CD4-positive, alpha-beta T cell treated with Interleukin-21 for 1 hour (primary cell): ENCODE results near the gene RNF123.
"Not testable (repeated sequence)": the region's sequence is repeated elsewhere in the genome, so short reads cannot be mapped to it uniquely, and the experiment has no call there.

Experiments
- DNase-seq: peaks from one replicate; pipeline ENCODE4 v3.0.0-alpha.2; 2020

RNF123 gene

GRCh38 chr3:49721896-49722781, 32.8 kb downstream of the RNF123 start:
- DNase-seq: no peak

DNA sequence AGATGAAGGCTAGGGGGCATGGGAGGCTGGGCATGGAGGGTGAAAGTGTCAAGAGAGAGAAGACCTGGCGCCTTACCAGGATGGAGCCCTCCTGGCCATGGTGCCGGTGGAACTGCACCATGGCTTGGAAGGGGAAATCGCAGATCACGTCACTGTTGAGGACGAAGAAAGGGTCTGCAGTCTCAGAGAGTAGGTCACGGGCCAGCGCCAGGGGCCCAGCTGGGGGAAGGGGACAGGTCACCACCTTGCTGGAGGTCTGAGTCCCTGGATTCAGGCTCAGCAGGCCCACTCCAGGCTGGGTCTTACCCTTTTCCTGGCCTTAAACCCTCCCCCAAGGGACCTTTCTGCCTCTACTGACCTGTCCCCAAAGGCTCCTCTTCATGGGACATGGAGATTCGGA, 33.5 kb downstream of the RNF123 start:
- no peak for DNase-seq

GRCh38 chr3:49723296-49723627, 33.9 kb downstream of the RNF123 start:
- DNase-seq: peak; percentile 67

- peak; percentile 93 for DNase-seq
Observed at GRCh38 chr3:49723628-49724551, 34.5 kb downstream of the RNF123 start, which contains the start of gene GMPPB. TSS of gene GMPPB (minus strand) at chr3:49723951. CDS start at chr3:49723726, 225 bp downstream.

DNA sequence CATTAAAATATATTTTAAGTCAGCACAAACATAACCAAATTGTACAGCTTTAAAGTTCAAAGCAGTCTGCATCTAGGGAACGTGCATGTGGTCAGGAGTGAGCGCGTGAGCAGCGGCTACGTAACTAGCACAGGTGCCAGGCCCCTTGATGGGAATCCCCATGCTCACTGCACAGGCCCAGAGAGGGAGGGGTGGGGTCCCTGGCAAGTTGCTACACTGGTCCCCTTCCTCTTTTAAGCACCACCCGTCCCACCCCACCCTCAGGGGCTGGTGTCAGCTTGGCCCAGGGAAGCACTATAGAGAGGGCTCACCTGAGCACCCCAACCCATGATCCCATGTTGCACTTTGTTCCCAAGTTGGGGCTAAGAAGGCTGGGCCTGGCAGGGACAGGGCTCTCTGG, 35.2 kb downstream of the RNF123 start:
- peak; percentile 62 for DNase-seq

GRCh38 chr3:49725906-49726681, 36.7 kb downstream of the RNF123 start:
- DNase-seq: no peak

- no peak for DNase-seq
Observed at GRCh38 chr3:49727154-49727923, 38.0 kb downstream of the RNF123 start.

DNA sequence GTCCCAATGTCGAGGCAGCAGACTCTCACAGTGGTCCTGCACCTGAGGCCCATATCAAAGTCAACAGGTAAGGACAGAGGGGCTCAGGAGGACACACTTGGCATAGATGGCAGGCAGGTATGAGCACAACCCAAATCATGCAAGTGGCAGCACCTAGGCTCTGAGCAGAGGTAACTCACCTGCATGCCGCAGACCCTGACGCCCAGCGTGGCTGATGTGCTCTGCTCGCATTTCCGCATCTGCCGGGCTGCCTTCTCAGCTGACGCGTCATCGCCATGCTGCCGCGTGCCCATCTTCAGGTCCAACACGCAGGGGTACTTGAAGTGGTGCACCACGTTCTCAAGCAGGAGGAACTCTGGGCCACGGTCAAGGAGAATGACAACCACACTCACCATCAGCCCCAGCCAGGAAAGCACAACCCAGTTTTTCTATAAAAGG, 38.6 kb downstream of the RNF123 start:
- no peak for DNase-seq

DNA sequence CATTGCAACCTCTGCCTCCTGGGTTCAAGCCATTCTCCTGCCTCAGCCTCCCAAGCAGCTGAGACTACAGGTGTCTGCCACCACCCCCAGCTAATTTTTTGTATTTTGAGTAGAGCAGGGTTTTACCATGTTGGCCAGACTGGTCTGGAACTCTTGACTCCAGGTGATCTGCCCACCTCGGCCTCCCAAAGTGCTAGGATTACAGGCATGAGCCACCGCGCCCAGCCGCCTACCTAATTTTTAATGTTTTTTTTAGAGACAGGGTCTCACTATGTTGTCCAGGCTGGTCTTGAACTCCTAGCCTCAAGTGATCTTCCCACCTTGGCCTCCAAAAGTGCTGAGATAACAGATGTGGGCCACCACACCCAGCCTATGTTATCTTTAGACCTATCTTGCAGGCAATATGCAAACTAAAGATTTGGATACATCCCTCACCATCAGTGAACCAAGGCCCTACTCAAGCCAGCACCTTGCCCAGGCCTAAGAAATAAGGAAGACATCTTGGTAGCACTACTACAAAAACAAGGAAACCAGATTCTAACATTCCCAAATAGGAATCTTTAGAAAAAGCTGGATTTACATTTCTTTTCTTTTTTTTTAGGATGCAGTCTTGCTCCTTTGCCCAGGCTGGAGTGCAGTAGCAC, 40.7 kb downstream of the RNF123 start:
- DNase-seq: no peak

DNA sequence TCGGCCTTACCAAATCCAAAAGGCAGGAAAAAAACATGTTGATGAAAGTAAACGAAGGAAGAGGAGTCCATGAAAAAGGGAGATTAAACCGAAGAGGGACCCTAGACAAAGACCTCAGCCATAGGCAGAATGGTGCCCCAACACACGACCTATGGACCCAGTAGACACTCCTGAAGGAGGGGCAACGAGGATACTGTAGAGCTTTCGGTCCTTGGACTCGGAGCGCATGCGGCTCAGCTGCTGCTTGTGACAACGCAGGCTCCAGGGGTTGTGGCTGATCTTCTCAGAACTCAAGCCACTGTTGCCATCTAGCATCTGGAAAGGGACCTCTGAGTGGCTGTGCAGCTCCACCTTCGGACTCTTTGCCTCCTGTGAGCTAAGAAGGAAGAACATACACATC, 43.2 kb downstream of the RNF123 start:
- DNase-seq: no peak

DNA sequence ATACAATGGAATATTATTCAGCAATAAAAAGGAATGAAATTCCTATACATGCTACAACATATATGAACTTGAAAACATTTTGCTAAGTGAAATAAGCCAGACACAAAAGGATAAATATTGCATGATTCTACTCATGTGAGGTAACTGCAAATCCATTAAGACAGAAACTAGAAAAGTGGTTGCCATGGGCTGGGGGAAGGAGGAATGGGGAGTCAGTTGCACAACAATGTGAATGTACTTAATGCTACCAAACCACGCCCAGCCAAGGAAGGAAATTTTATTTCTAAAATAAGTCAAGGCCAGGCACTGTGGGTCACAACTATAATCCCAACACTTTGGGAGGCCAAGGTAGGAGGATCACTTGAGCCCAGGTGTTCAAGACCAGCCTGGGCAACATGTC, 44.2 kb downstream of the RNF123 start:
- no peak for DNase-seq

GRCh38 chr3:49734752-49735151, 45.4 kb downstream of the RNF123 start:
- no peak for DNase-seq

DNA sequence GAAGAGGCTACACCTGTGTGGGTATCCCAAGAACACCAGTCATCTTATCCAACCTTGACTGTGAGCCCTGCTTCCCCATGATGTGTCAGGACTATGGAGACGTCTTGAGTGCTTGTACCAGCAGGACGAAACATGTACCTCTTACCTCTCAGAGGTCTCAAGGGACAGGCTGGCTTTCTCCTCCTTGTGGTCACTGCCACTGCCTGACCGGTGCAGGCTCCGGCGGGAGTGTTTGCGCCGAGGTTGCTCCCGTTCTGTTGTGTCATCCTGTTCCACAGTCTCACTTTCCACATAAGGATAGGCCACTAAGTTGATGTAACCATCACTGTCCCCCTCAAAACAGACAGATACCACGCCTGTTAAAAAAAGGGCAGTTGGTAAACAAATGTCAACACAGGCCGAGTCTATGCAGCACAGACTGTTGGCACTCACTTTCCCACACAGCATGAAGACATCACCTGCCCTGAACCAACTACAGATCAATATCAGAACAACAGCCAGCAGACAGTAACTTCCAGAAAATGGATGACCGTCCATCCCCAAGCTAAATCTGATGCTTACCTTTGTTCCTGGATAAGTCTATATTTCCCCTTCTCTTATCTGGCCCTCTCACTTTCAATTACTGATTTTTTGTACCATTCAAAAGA, 48.8 kb downstream of the RNF123 start:
- no peak for DNase-seq

DNA sequence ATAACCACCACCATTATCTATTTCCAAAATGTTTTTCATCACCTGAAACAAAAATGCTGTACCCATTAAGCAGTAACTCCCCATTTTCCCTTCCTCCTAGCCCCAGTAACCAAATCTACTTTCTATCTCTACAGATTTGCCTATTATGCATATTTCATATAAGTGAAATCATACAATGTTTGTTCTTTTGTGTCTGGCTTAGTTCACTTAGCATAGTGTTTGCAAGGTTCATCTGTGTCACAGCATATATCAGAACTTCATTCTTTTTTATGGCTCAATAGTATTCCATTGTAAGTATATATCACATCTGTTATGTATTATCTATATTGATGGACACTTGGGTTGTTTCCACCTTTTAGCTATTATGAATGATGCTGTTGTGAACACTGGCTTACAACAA, 51.1 kb downstream of the RNF123 start:
- no peak for DNase-seq

GRCh38 chr3:49745986-49746385, 56.6 kb downstream of the RNF123 start:
- no peak for DNase-seq

GRCh38 chr3:49747792-49748480, 58.6 kb downstream of the RNF123 start:
- no peak for DNase-seq

- not testable (repeated sequence) for DNase-seq
Observed at GRCh38 chr3:49748874-49749273, 59.5 kb downstream of the RNF123 start.

DNA sequence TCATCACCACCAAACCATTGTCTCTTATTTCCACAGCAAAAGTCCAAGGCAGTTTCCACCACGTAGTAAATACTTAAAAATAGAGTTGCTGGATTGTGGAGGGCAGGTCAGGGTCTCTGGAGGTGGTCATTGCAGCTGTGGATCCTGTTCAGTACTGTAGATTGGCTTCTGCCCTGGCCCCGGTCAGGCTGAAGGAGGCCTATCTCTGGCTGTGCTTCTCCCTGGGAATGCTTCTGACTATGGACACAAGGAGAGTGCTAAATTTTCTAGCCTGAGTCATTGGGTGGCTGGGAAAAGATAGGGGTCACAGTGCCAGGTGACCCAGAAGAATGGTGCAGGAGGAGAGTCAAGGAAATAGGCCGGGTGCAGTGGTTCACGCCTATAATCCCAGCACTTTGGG, 60.7 kb downstream of the RNF123 start:
- no peak for DNase-seq

- DNase-seq: no peak
Observed at GRCh38 chr3:49751501-49751900, 62.1 kb downstream of the RNF123 start.

- no peak for DNase-seq
Observed at GRCh38 chr3:49754536-49754935, 65.2 kb downstream of the RNF123 start.
